ENCODE data around the gene SERINC3. TPM values are rescaled to one million over a fixed set of nuclear protein-coding genes. Genes with fewer than 3 reads are reported as not detected.

Gene SERINC3
- total and polyA plus RNA-seq, 10 of the 15 experiments (the other 5 are each of a cell fraction or from before 2014, with no cell fraction given), result 24.5 to 96.8 (median 38.8) TPM

GRCh38 chr20:44485078-44485829, 36.6 kb downstream of the SERINC3 start:
- TF ChIP-seq ZNF687 (IDR thresholded peaks at IDR 0.05) (peak; percentile 37; the same call in 1 of the 2 replicates), NFIC (IDR thresholded peaks at IDR 0.05; ENCODE audit: low read depth, low read length) (no peak), RB1 (IDR thresholded peaks at IDR 0.05; ENCODE audit: borderline replicate concordance) (no peak), RAD21 (IDR thresholded peaks at IDR 0.05; ENCODE audit: insufficient read depth, low read depth, low read length) (no peak), E2F8 (IDR thresholded peaks at IDR 0.05; ENCODE audit: low read depth, partially characterized antibody) (no peak), E2F4 (IDR thresholded peaks at IDR 0.05; ENCODE audit: low read depth, low read length) (no peak)
- H3K36me3 ChIP-seq (ENCODE audit: control insufficient read depth in 2 of 2, insufficient read depth in 2 of 2, low read length in 1 of 2), result peaks cover 2 to 24% of the 10 kb centered on the region in 2 experiments; a peak in 3 of 4 replicates
- H3K4me2 ChIP-seq (ENCODE audit: control insufficient read depth, insufficient read depth), result no peak overlapping the region
- peaks cover 11% of the 10 kb centered on the region; the same call in 1 of the 2 replicates for H3K4me1 ChIP-seq (ENCODE audit: control insufficient read depth, insufficient read depth, low read length)
- H3K27ac ChIP-seq (ENCODE audit: control insufficient read depth, insufficient read depth), result no peak overlapping the region
- no peaks in the 10 kb centered on the region for H3K9me3 ChIP-seq (replicated peaks; ENCODE audit: control insufficient read depth, insufficient read depth, low read length)
- POLR2A ChIA-PET, result no interaction called here
- WGBS (ENCODE audit: insufficient coverage, insufficient replicate concordance, low lambda C conversion rate, missing lambda C conversion rate), result 82% methylated on average over 7 of the region's 7 CpGs
- SMC1A ChIA-PET (ENCODE audit: uncharacterized antibody, unreplicated experiment), result interaction anchor here (0.9 kb wide), 1 partner anchor 9 kb away, joined by 3 read pairs; no protein-coding TSS in a partner anchor
- intact Hi-C loops (cut with micrococcal nuclease; ENCODE audit: unreplicated experiment), result no loop called here
- no TSS peak for BruUV-seq (replicated peaks)
- RAD21 ChIA-PET (ENCODE audit: unreplicated experiment), result no interaction called here
- H3K4me3 ChIP-seq, result no peak overlapping the region
- ATAC-seq, result peak; percentile 17; the same call in 1 of the 3 replicates
- H3K27me3 ChIP-seq (replicated peaks in 1 of 2; ENCODE audit: control insufficient read depth in 2 of 2, insufficient read depth in 2 of 2, low read length in 1 of 2), result no peaks in the 10 kb centered on the region
- in situ Hi-C loops (cut with MboI), result no loop called here
- no peaks in the 10 kb centered on the region for H4K20me1 ChIP-seq (ENCODE audit: control insufficient read depth, insufficient read depth)
- CTCF ChIA-PET, result no interaction called here
- FAIRE-seq, result no peak
- DNase-seq (ENCODE audit: low read depth, low spot score), result no peak
- no peak overlapping the region for H3K9ac ChIP-seq (ENCODE audit: control insufficient read depth, insufficient read depth, low read length)
- no peaks in the 10 kb centered on the region for H3K79me2 ChIP-seq (ENCODE audit: control insufficient read depth, insufficient read depth, low read length)
- H2AFZ ChIP-seq (ENCODE audit: control insufficient read depth, low read depth, low read length), result no peak overlapping the region
